DND-41 (cell line): Measurements from ENCODE around the gene IPO7.
"Not testable (repeated sequence)": the region's sequence is repeated elsewhere in the genome, so short reads cannot be mapped to it uniquely, and the experiment has no call there.

ENCODE experiments used
- ATAC-seq: fragments of 200-7000 bp; cut with Tn5 transposase; 3 replicates; pipeline ENCODE4 v1.9.1; 2021; ENCODE audit warnings: low read depth; ENCODE audit not compliant: insufficient read depth
- DNase-seq: peaks from one replicate; pipeline ENCODE4 v3.0.0-alpha.2; 2020
- H2AFZ ChIP-seq: 2 replicates; pipeline ENCODE4 v1.6.0; 2012; ENCODE audit warnings: low read depth, low read length
- H3K27ac ChIP-seq: 2 replicates; pipeline ENCODE4 v1.5.1; 2012; ENCODE audit warnings: low read length, inconsistent platforms
- H3K27me3 ChIP-seq: fragments of 200-600 bp; sonication (generic); 2 replicates; pipeline ENCODE4 v1.6.0; 2012; ENCODE audit warnings: low read length, mild to moderate bottlenecking, inconsistent platforms; ENCODE audit not compliant: insufficient read depth, poor library complexity
- H3K36me3 ChIP-seq: 2 replicates; pipeline ENCODE4 v1.5.1; 2012; ENCODE audit warnings: low read length, inconsistent platforms; ENCODE audit not compliant: insufficient read depth
- H3K4me1 ChIP-seq: 2 replicates; pipeline ENCODE4 v1.5.1; 2012; ENCODE audit warnings: mild to moderate bottlenecking, low read length; ENCODE audit not compliant: insufficient read depth
- H3K4me2 ChIP-seq: 2 replicates; pipeline ENCODE4 v1.6.0; 2012; ENCODE audit warnings: mild to moderate bottlenecking, moderate library complexity, low read length, inconsistent platforms; ENCODE audit not compliant: insufficient read depth
- H3K4me3 ChIP-seq, 2 experiments: fragments of 200-600 bp in 1 of 2; shearing (Covaris generic) in 1 of 2; 2 replicates each; pipeline ENCODE4 v1.5.1; 2012 to 2016; ENCODE audit warnings: inconsistent platforms in 2 of 2, low read length in 2 of 2, mild to moderate bottlenecking in 2 of 2, low read depth in 1 of 2, moderate library complexity in 1 of 2
- H3K79me2 ChIP-seq: 2 replicates; pipeline ENCODE4 v1.6.0; 2012; ENCODE audit warnings: low read length, inconsistent platforms; ENCODE audit not compliant: insufficient read depth
- H3K9ac ChIP-seq: 2 replicates; pipeline ENCODE4 v1.6.0; 2012; ENCODE audit warnings: low read depth, mild to moderate bottlenecking, inconsistent platforms, low read length, moderate library complexity
- H3K9me3 ChIP-seq: 2 replicates; pipeline ENCODE4 v1.5.1; 2012; ENCODE audit warnings: low read length, moderate library complexity, mild to moderate bottlenecking, inconsistent platforms; ENCODE audit not compliant: insufficient read depth, severe bottlenecking
- H4K20me1 ChIP-seq: 2 replicates; pipeline ENCODE4 v1.6.0; 2012; ENCODE audit warnings: low read length; ENCODE audit not compliant: insufficient read depth
- CTCF ChIP-seq: IDR thresholded peaks from 2 replicates; pipeline ENCODE4 v1.5.1; 2012; ENCODE audit warnings: borderline replicate concordance, low read length, moderate library complexity, mild to moderate bottlenecking; ENCODE audit not compliant: poor library complexity, severe bottlenecking; ENCODE audit errors: extremely low read depth
- EZH2 ChIP-seq: IDR thresholded peaks from 3 replicates; pipeline ENCODE4 v1.6.1; 2012; ENCODE audit warnings: borderline replicate concordance, low read depth, mild to moderate bottlenecking, moderate library complexity, low read length, inconsistent platforms; ENCODE audit not compliant: severe bottlenecking

Gene IPO7

GRCh38 chr11:9399466-9399865 lies 15.0 kb downstream of the IPO7 start:
- Histone ChIP-seq H3K79me2 (peaks cover 98% of the 10 kb centered on the region), H3K27me3 (no peaks in the 10 kb centered on the region), H3K4me2 (no peak overlapping the region), H3K9me3 (no peaks in the 10 kb centered on the region), H3K36me3 (peaks cover 33% of the 10 kb centered on the region; the same call in 1 of the 2 replicates), H3K27ac (no peak overlapping the region), H2AFZ (no peak overlapping the region), H3K4me1 (no peaks in the 10 kb centered on the region; the same call in 1 of the 2 replicates), H3K9ac (no peak overlapping the region), H4K20me1 (peaks cover 77% of the 10 kb centered on the region), H3K4me3 (no peak overlapping the region)
- DNase-seq (no peak), ATAC-seq (no peak)
- TF ChIP-seq CTCF (no peak), EZH2 (no peak)

- not testable (repeated sequence) for DNase-seq, H3K27me3 ChIP-seq, H3K9me3 ChIP-seq, H3K9ac ChIP-seq, H3K4me1 ChIP-seq, H2AFZ ChIP-seq, H3K4me3 ChIP-seq, H3K27ac ChIP-seq, H3K4me2 ChIP-seq, ATAC-seq
- H4K20me1 ChIP-seq, result peaks cover 66% of the 10 kb centered on the region; the same call in 1 of the 2 replicates
- H3K79me2 ChIP-seq, result peaks cover 98% of the 10 kb centered on the region
- peaks cover 44% of the 10 kb centered on the region for H3K36me3 ChIP-seq
Observed at GRCh38 chr11:9401884-9402283, 17.4 kb downstream of the IPO7 start.

GRCh38 chr11:9428706-9429105 lies 44.3 kb downstream of the IPO7 start:
- Histone ChIP-seq H3K36me3 (peaks cover 94% of the 10 kb centered on the region), H3K27ac (no peak overlapping the region), H3K9me3 (no peaks in the 10 kb centered on the region), H3K79me2 (no peaks in the 10 kb centered on the region), H3K4me1 (no peaks in the 10 kb centered on the region), H3K4me2 (no peak overlapping the region), H2AFZ (no peak overlapping the region), H3K4me3 (no peak overlapping the region), H4K20me1 (no peaks in the 10 kb centered on the region), H3K27me3 (no peaks in the 10 kb centered on the region), H3K9ac (no peak overlapping the region)
- no peak for DNase-seq
- ATAC-seq, result no peak
- TF ChIP-seq CTCF (no peak), EZH2 (no peak)

GRCh38 chr11:9438611-9439010 lies 54.2 kb downstream of the IPO7 start:
- TF ChIP-seq CTCF (no peak), EZH2 (no peak)
- Histone ChIP-seq H3K79me2 (no peaks in the 10 kb centered on the region), H2AFZ (no peak overlapping the region), H3K9me3 (no peaks in the 10 kb centered on the region), H3K4me2 (no peak overlapping the region), H3K27me3 (no peaks in the 10 kb centered on the region), H3K4me1 (no peaks in the 10 kb centered on the region), H3K9ac (no peak overlapping the region), H3K27ac (no peak overlapping the region), H4K20me1 (no peaks in the 10 kb centered on the region; the same call in 1 of the 2 replicates), H3K4me3 (no peak overlapping the region), H3K36me3 (peaks cover 97% of the 10 kb centered on the region)
- no peak for DNase-seq
- ATAC-seq, result no peak
